ENCODE data around the gene RAB34.

DNA sequence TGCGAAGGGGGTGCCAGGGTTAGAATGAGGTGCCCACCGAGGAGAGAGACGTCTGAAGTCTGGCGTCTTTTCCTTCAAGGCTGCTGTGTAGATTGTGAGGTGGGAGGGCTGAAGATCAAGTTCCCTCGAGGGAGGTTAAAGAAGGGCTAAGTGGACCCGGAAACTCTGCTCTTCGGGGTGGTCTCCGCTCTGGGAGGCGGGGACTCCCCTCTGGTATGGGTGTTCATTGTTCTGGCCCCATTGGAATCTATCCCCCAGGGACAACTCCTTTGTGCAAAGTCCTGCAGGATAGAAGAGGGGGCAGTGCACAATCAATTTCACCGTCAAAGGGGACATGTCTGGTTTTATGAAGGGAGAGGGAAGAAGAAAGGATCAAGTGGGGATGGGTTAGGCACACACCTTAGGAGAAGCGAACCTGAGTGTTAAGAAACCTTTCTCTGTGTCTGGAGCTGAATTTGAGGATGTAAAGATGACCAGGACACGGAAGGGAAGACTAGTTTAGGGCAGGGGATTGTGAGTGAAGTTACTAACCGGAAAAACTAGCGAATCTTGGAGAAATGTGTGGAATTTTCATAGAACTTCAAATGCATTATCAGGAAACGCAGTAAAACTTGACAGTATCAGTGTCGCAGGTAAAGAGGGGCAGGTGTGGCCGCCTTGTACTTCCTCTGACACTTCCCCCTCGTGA lies 809 bp upstream of the RAB34 start:
- TF ChIP-seq CHD2 (IDR thresholded peaks at IDR 0.05; ENCODE audit: low read length, partially characterized antibody) = no peak
- TF ChIP-seq, protein P1, sequence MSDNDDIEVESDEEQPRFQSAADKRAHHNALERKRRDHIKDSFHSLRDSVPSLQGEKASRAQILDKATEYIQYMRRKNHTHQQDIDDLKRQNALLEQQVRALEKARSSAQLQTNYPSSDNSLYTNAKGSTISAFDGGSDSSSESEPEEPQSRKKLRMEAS (IDR thresholded peaks at IDR 0.05) = no peak
- TF ChIP-seq, protein P2, sequence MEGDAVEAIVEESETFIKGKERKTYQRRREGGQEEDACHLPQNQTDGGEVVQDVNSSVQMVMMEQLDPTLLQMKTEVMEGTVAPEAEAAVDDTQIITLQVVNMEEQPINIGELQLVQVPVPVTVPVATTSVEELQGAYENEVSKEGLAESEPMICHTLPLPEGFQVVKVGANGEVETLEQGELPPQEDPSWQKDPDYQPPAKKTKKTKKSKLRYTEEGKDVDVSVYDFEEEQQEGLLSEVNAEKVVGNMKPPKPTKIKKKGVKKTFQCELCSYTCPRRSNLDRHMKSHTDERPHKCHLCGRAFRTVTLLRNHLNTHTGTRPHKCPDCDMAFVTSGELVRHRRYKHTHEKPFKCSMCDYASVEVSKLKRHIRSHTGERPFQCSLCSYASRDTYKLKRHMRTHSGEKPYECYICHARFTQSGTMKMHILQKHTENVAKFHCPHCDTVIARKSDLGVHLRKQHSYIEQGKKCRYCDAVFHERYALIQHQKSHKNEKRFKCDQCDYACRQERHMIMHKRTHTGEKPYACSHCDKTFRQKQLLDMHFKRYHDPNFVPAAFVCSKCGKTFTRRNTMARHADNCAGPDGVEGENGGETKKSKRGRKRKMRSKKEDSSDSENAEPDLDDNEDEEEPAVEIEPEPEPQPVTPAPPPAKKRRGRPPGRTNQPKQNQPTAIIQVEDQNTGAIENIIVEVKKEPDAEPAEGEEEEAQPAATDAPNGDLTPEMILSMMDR (IDR thresholded peaks at IDR 0.05) = no peak
- no peak for TF ChIP-seq ZC3H11A (IDR thresholded peaks at IDR 0.05)
- TF ChIP-seq, protein P3, sequence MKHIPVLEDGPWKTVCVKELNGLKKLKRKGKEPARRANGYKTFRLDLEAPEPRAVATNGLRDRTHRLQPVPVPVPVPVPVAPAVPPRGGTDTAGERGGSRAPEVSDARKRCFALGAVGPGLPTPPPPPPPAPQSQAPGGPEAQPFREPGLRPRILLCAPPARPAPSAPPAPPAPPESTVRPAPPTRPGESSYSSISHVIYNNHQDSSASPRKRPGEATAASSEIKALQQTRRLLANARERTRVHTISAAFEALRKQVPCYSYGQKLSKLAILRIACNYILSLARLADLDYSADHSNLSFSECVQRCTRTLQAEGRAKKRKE (CRISPR knock-in tag; IDR thresholded peaks at IDR 0.05; ENCODE audit: low read depth) = no peak
- TF ChIP-seq POLR2A (IDR thresholded peaks at IDR 0.05; ENCODE audit: low read length) = no peak
- TF ChIP-seq, protein P4, sequence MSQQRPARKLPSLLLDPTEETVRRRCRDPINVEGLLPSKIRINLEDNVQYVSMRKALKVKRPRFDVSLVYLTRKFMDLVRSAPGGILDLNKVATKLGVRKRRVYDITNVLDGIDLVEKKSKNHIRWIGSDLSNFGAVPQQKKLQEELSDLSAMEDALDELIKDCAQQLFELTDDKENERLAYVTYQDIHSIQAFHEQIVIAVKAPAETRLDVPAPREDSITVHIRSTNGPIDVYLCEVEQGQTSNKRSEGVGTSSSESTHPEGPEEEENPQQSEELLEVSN (IDR thresholded peaks at IDR 0.05; ENCODE audit: borderline replicate concordance, low read depth) = no peak
- TF ChIP-seq JUN (IDR thresholded peaks at IDR 0.05) = no peak
- no peak for TF ChIP-seq BHLHE40 (IDR thresholded peaks at IDR 0.05; ENCODE audit: low read depth, low read length)

Data from A549 (cell line).